Measurements from ENCODE around the gene RRBP1. TPM values are rescaled to one million over a fixed set of nuclear protein-coding genes. Genes with fewer than 3 reads are reported as not detected.
A peak's percentile ranks its signal among the peaks of the same experiment; 100 is the strongest.

The RRBP1 gene
- total and polyA plus RNA-seq, 4 donors, result 75.4 to 202 (median 130) TPM

DNA sequence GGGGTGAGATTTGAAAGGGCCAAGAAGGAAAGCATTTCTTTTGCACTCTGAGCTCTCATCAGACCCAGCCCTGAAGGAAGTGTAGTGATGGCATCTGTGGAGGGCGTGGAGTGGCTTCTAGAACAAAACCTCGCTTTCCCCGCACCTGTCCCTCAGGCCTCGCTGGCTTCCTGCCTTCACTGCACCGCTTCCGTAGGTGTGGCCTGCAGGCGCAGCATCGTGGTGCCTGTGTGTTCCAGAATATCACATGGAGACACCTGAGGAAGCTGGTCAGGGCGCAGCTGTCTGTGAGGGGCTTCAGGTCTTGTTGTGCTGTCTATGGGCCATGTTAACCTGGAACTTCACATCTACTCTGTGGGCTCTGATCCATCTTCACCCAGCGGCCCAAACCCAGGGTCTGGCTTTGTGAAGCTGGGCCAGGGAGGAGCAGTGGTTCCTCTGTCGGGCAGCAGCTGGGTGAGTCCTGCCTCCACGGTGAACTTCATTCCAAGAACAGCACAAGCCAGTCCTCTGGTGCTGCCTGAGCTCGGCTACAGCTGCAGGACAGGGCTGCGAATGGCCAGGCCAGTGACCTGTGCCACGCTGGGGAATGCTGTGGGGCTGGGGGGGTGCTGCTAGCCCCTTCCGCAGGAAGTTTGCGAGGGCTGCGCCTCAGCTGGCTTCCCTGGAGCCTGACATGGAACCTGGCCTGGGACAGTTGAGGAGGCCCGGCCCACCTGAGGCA is 71.3 kb downstream of the RRBP1 start:
- no peak overlapping the region for H3K4me3 ChIP-seq (ENCODE audit: low read depth in 1 of 3, low read length in 3 of 3)
- H3K4me1 ChIP-seq (ENCODE audit: control insufficient read depth in 4 of 4, insufficient read depth in 4 of 4, low read length in 3 of 4), result peaks cover 0 to 8% (median 6%) of the 10 kb centered on the region in 4 donors
- H3K27ac ChIP-seq (ENCODE audit: low read depth in 1 of 2, low read length in 2 of 2), result peak overlapping the region; percentile 13 to 22
- TF ChIP-seq RAD21 (IDR thresholded peaks at IDR 0.05) (no peak), FOXA1 (IDR thresholded peaks at IDR 0.05) (no peak), TAF1 (conservative IDR thresholded peaks at IDR 0.05) (no peak), GABPA (IDR thresholded peaks at IDR 0.05 in 1 of 2, conservative IDR thresholded peaks at IDR 0.05 in 1 of 2) (no peak), EGR1 (IDR thresholded peaks at IDR 0.05; ENCODE audit: low read depth in 2 of 2) (no peak), RXRA (IDR thresholded peaks at IDR 0.05) (no peak), FOXA2 (IDR thresholded peaks at IDR 0.05) (no peak), HNF4A (conservative IDR thresholded peaks at IDR 0.05) (no peak), JUND (IDR thresholded peaks at IDR 0.05) (no peak), NR2F2 (IDR thresholded peaks at IDR 0.05) (no peak), YY1 (IDR thresholded peaks at IDR 0.05) (no peak), ATF3 (IDR thresholded peaks at IDR 0.05) (no peak), SP1 (IDR thresholded peaks at IDR 0.05) (no peak), HNF4G (IDR thresholded peaks at IDR 0.05) (no peak)
- TF ChIP-seq, protein P1, sequence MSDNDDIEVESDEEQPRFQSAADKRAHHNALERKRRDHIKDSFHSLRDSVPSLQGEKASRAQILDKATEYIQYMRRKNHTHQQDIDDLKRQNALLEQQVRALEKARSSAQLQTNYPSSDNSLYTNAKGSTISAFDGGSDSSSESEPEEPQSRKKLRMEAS (IDR thresholded peaks at IDR 0.05), result no peak
- TF ChIP-seq, protein P2, sequence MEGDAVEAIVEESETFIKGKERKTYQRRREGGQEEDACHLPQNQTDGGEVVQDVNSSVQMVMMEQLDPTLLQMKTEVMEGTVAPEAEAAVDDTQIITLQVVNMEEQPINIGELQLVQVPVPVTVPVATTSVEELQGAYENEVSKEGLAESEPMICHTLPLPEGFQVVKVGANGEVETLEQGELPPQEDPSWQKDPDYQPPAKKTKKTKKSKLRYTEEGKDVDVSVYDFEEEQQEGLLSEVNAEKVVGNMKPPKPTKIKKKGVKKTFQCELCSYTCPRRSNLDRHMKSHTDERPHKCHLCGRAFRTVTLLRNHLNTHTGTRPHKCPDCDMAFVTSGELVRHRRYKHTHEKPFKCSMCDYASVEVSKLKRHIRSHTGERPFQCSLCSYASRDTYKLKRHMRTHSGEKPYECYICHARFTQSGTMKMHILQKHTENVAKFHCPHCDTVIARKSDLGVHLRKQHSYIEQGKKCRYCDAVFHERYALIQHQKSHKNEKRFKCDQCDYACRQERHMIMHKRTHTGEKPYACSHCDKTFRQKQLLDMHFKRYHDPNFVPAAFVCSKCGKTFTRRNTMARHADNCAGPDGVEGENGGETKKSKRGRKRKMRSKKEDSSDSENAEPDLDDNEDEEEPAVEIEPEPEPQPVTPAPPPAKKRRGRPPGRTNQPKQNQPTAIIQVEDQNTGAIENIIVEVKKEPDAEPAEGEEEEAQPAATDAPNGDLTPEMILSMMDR (IDR thresholded peaks at IDR 0.05; ENCODE audit: low read depth, low read length, missing input control), result no peak
- TF ChIP-seq, protein P3, sequence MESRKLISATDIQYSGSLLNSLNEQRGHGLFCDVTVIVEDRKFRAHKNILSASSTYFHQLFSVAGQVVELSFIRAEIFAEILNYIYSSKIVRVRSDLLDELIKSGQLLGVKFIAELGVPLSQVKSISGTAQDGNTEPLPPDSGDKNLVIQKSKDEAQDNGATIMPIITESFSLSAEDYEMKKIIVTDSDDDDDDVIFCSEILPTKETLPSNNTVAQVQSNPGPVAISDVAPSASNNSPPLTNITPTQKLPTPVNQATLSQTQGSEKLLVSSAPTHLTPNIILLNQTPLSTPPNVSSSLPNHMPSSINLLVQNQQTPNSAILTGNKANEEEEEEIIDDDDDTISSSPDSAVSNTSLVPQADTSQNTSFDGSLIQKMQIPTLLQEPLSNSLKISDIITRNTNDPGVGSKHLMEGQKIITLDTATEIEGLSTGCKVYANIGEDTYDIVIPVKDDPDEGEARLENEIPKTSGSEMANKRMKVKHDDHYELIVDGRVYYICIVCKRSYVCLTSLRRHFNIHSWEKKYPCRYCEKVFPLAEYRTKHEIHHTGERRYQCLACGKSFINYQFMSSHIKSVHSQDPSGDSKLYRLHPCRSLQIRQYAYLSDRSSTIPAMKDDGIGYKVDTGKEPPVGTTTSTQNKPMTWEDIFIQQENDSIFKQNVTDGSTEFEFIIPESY (IDR thresholded peaks at IDR 0.05), result no peak
- TF ChIP-seq, protein P4, sequence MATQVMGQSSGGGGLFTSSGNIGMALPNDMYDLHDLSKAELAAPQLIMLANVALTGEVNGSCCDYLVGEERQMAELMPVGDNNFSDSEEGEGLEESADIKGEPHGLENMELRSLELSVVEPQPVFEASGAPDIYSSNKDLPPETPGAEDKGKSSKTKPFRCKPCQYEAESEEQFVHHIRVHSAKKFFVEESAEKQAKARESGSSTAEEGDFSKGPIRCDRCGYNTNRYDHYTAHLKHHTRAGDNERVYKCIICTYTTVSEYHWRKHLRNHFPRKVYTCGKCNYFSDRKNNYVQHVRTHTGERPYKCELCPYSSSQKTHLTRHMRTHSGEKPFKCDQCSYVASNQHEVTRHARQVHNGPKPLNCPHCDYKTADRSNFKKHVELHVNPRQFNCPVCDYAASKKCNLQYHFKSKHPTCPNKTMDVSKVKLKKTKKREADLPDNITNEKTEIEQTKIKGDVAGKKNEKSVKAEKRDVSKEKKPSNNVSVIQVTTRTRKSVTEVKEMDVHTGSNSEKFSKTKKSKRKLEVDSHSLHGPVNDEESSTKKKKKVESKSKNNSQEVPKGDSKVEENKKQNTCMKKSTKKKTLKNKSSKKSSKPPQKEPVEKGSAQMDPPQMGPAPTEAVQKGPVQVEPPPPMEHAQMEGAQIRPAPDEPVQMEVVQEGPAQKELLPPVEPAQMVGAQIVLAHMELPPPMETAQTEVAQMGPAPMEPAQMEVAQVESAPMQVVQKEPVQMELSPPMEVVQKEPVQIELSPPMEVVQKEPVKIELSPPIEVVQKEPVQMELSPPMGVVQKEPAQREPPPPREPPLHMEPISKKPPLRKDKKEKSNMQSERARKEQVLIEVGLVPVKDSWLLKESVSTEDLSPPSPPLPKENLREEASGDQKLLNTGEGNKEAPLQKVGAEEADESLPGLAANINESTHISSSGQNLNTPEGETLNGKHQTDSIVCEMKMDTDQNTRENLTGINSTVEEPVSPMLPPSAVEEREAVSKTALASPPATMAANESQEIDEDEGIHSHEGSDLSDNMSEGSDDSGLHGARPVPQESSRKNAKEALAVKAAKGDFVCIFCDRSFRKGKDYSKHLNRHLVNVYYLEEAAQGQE (IDR thresholded peaks at IDR 0.05), result no peak
- no peaks in the 10 kb centered on the region for H3K27me3 ChIP-seq (ENCODE audit: control insufficient read depth in 4 of 4, insufficient read depth in 4 of 4, low read length in 3 of 4)
- no peak for DNase-seq (ENCODE audit: low spot score)
- peaks cover 7 to 22% (median 12%) of the 10 kb centered on the region in 4 donors for H3K36me3 ChIP-seq (ENCODE audit: control insufficient read depth in 4 of 4, insufficient read depth in 3 of 4, low read depth in 1 of 4, low read length in 3 of 4)
- no peaks in the 10 kb centered on the region for H3K9me3 ChIP-seq (ENCODE audit: control insufficient read depth in 4 of 4, low read length in 3 of 4)
- H3K9ac ChIP-seq (ENCODE audit: low read depth in 1 of 2, low read length in 2 of 2), result no peak overlapping the region
- WGBS, result 71% methylated on average over 19 of the region's 19 CpGs
